ENCODE results near the gene PXYLP1. TPM values are rescaled to one million over a fixed set of nuclear protein-coding genes. Genes with fewer than 3 reads are reported as not detected.

Gene PXYLP1
- total RNA-seq, 2 experiments from 2014 or later: 3.6 to 4.2 TPM

- H4K20me1 ChIP-seq (ENCODE audit: insufficient read depth, low read length): no peaks in the 10 kb centered on the region
- no peak overlapping the region for H3K27ac ChIP-seq (ENCODE audit: low read depth, low read length, poor library complexity, severe bottlenecking)
- no peak overlapping the region for H3K4me2 ChIP-seq (ENCODE audit: low read length)
- POLR2A ChIA-PET: no interaction called here
- no peak overlapping the region for H2AFZ ChIP-seq (ENCODE audit: low read length)
- H3K4me1 ChIP-seq (ENCODE audit: insufficient read depth, low read length, poor library complexity, severe bottlenecking): no peaks in the 10 kb centered on the region
- TF ChIP-seq EZH2phosphoT487 (IDR thresholded peaks at IDR 0.05; ENCODE audit: borderline replicate concordance, low read depth, low read length): no peak
- TF ChIP-seq, protein P1, sequence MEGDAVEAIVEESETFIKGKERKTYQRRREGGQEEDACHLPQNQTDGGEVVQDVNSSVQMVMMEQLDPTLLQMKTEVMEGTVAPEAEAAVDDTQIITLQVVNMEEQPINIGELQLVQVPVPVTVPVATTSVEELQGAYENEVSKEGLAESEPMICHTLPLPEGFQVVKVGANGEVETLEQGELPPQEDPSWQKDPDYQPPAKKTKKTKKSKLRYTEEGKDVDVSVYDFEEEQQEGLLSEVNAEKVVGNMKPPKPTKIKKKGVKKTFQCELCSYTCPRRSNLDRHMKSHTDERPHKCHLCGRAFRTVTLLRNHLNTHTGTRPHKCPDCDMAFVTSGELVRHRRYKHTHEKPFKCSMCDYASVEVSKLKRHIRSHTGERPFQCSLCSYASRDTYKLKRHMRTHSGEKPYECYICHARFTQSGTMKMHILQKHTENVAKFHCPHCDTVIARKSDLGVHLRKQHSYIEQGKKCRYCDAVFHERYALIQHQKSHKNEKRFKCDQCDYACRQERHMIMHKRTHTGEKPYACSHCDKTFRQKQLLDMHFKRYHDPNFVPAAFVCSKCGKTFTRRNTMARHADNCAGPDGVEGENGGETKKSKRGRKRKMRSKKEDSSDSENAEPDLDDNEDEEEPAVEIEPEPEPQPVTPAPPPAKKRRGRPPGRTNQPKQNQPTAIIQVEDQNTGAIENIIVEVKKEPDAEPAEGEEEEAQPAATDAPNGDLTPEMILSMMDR (conservative IDR thresholded peaks at IDR 0.05; ENCODE audit: low read length): no peak
- no peak overlapping the region for H3K4me3 ChIP-seq (ENCODE audit: low read depth, low read length, poor library complexity, severe bottlenecking)
- CTCF ChIA-PET (ENCODE audit: unreplicated experiment): no interaction called here
- no peaks in the 10 kb centered on the region for H3K36me3 ChIP-seq (ENCODE audit: insufficient read depth, low read length)
- BruUV-seq (replicated peaks): no TSS peak
- no peak for DNase-seq (ENCODE audit: low spot score)
- H3K79me2 ChIP-seq (ENCODE audit: insufficient read depth, low read depth, low read length): no peaks in the 10 kb centered on the region
- intact Hi-C loops (cut with micrococcal nuclease; ENCODE audit: unreplicated experiment): no loop called here
- H3K9me3 ChIP-seq (ENCODE audit: low read length): no peaks in the 10 kb centered on the region
- H3K9me2 ChIP-seq (ENCODE audit: insufficient read depth, low read length): no peaks in the 10 kb centered on the region
Observed at GRCh38 chr3:141253326-141253725, 21.7 kb downstream of the PXYLP1 start.

DNA sequence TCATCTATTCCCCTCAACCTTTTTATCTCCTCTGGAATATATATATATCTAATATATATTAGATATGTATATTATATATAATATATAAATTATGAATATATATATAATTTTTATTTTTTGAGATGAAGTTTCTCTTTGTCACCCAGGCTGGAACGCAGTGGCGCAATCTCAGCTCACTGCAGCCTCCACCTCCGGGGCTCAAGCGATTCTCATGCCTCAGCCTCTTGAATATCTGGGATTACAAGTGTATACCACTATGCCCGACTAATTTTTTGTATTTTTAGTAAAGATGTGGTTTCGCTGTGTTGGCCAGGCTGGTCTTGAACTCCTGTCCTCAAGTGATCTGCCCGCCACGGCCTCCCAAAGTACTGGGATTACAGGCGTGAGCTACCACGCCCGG is 22.2 kb downstream of the PXYLP1 start:
- H2AFZ ChIP-seq (ENCODE audit: low read length): no peak overlapping the region
- no peaks in the 10 kb centered on the region for H3K4me1 ChIP-seq (ENCODE audit: insufficient read depth, low read length, poor library complexity, severe bottlenecking)
- BruUV-seq (replicated peaks): no TSS peak
- intact Hi-C loops (cut with micrococcal nuclease; ENCODE audit: unreplicated experiment): no loop called here
- no peak overlapping the region for H3K27ac ChIP-seq (ENCODE audit: low read depth, low read length, poor library complexity, severe bottlenecking)
- H3K9me3 ChIP-seq (ENCODE audit: low read length): no peaks in the 10 kb centered on the region
- ChIA-PET CTCF (ENCODE audit: unreplicated experiment) (no interaction called here), POLR2A (interaction anchor here (1.9 kb wide), 1 partner anchor 15 kb away, joined by 8 read pairs; no protein-coding TSS in a partner anchor)
- TF ChIP-seq, protein P1 (conservative IDR thresholded peaks at IDR 0.05; ENCODE audit: low read length): no peak
- TF ChIP-seq EZH2phosphoT487 (IDR thresholded peaks at IDR 0.05; ENCODE audit: borderline replicate concordance, low read depth, low read length): no peak
- H3K36me3 ChIP-seq (ENCODE audit: insufficient read depth, low read length): no peaks in the 10 kb centered on the region
- no peak for DNase-seq (ENCODE audit: low spot score)
- H3K4me3 ChIP-seq (ENCODE audit: low read depth, low read length, poor library complexity, severe bottlenecking): no peak overlapping the region
- H3K4me2 ChIP-seq (ENCODE audit: low read length): no peak overlapping the region
- no peaks in the 10 kb centered on the region for H3K9me2 ChIP-seq (ENCODE audit: insufficient read depth, low read length)
- no peaks in the 10 kb centered on the region for H3K79me2 ChIP-seq (ENCODE audit: insufficient read depth, low read depth, low read length)
- no peaks in the 10 kb centered on the region for H4K20me1 ChIP-seq (ENCODE audit: insufficient read depth, low read length)

DNA sequence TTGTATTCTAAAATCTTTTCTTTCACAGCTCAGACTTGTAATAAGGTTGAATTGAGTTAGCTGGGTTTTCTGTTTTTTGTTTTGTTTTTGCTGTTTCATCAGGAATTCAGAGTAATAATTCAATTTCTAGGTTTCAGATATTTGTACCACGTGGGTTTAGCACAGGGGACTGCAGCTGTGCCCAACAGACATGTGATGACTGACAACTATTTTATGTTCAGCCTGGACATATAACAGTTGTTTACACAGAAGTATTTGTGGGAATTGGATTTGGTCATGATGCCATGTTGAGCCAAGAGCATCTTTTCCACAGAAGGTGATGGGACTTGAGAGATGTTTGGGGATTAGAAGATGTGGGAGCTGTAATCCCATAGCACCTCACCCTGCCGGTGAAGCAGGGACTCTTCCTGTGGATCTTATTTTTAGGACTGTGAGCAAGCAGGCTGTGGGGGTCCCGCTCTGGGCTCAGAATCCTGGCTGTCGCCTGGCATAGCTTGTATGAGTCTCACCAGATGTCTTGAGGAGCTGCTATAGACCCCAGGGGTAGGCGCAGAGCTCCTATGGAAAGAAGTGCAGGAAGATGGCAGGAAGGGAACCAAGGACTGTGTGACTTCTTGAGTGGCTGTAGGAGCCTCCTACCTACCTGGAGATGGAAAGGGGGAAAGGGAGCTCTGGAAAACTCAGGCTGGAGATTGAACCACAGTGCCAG is 23.7 kb downstream of the PXYLP1 start:
- intact Hi-C loops (cut with micrococcal nuclease; ENCODE audit: unreplicated experiment): no loop called here
- Histone ChIP-seq H3K27ac (ENCODE audit: low read depth, low read length, poor library complexity, severe bottlenecking) (no peak overlapping the region), H3K79me2 (ENCODE audit: insufficient read depth, low read depth, low read length) (no peaks in the 10 kb centered on the region), H3K4me2 (ENCODE audit: low read length) (no peak overlapping the region), H2AFZ (ENCODE audit: low read length) (no peak overlapping the region), H3K4me3 (ENCODE audit: low read depth, low read length, poor library complexity, severe bottlenecking) (no peak overlapping the region), H4K20me1 (ENCODE audit: insufficient read depth, low read length) (no peaks in the 10 kb centered on the region), H3K9me3 (ENCODE audit: low read length) (no peaks in the 10 kb centered on the region), H3K9me2 (ENCODE audit: insufficient read depth, low read length) (no peaks in the 10 kb centered on the region), H3K4me1 (ENCODE audit: insufficient read depth, low read length, poor library complexity, severe bottlenecking) (no peaks in the 10 kb centered on the region), H3K36me3 (ENCODE audit: insufficient read depth, low read length) (no peaks in the 10 kb centered on the region)
- TF ChIP-seq, protein P1 (conservative IDR thresholded peaks at IDR 0.05; ENCODE audit: low read length): no peak
- TF ChIP-seq EZH2phosphoT487 (IDR thresholded peaks at IDR 0.05; ENCODE audit: borderline replicate concordance, low read depth, low read length): no peak
- BruUV-seq (replicated peaks): no TSS peak
- DNase-seq (ENCODE audit: low spot score): no peak
- ChIA-PET POLR2A (interaction anchor here (1.9 kb wide), 1 partner anchor 16 kb away, joined by 8 read pairs; no protein-coding TSS in a partner anchor), CTCF (ENCODE audit: unreplicated experiment) (interaction anchor here (0.6 kb wide), 1 partner anchor 79 kb away, joined by 3 read pairs; no protein-coding TSS in a partner anchor)

Measured in OCI-LY7 (cell line).